ENCODE measurements around the gene SRGAP3. TPM values are rescaled to one million over a fixed set of nuclear protein-coding genes. Genes with fewer than 3 reads are reported as not detected.

Gene SRGAP3
- total RNA-seq, 1 donor from 2014 or later: 89.5 TPM

GRCh38 chr3:8984081-8984480, 265.4 kb downstream of the SRGAP3 start:
- DNase-seq: no peak

- no peak for DNase-seq
These were observed 265.9 kb downstream of the SRGAP3 start for GRCh38 chr3:8983591-8983990.

- no peak for DNase-seq
These were observed 266.4 kb downstream of the SRGAP3 start for GRCh38 chr3:8983026-8983425.

- DNase-seq: peak; percentile 38
These were observed 266.9 kb downstream of the SRGAP3 start for GRCh38 chr3:8982509-8982908.

GRCh38 chr3:8981700-8982099, 267.7 kb downstream of the SRGAP3 start:
- DNase-seq: no peak

- DNase-seq: no peak
These were observed 268.1 kb downstream of the SRGAP3 start for GRCh38 chr3:8981296-8981695.

GRCh38 chr3:8980756-8981257, 268.6 kb downstream of the SRGAP3 start:
- no peak for DNase-seq

GRCh38 chr3:8979262-8979661, 270.2 kb downstream of the SRGAP3 start:
- no peak for DNase-seq

- no peak for DNase-seq
These were observed 270.9 kb downstream of the SRGAP3 start for GRCh38 chr3:8978551-8978950.

GRCh38 chr3:8976540-8977182, 272.8 kb downstream of the SRGAP3 start:
- no peak for DNase-seq

- no peak for DNase-seq
These were observed 274.1 kb downstream of the SRGAP3 start for GRCh38 chr3:8975081-8976020.

- DNase-seq: no peak
These were observed 275.0 kb downstream of the SRGAP3 start for GRCh38 chr3:8974458-8974857.

- DNase-seq: no peak
These were observed 276.8 kb downstream of the SRGAP3 start for GRCh38 chr3:8972639-8973038.

GRCh38 chr3:8970971-8971589, 278.4 kb downstream of the SRGAP3 start:
- DNase-seq: peak; percentile 37

GRCh38 chr3:8969241-8969640, 280.2 kb downstream of the SRGAP3 start:
- DNase-seq: no peak

GRCh38 chr3:8968375-8968882, 281.0 kb downstream of the SRGAP3 start:
- no peak for DNase-seq

- no peak for DNase-seq
These were observed 281.9 kb downstream of the SRGAP3 start for GRCh38 chr3:8967553-8967952.

GRCh38 chr3:8966820-8967348, 282.6 kb downstream of the SRGAP3 start:
- no peak for DNase-seq

GRCh38 chr3:8966150-8966819, 283.2 kb downstream of the SRGAP3 start:
- no peak for DNase-seq

- DNase-seq: no peak
These were observed 284.7 kb downstream of the SRGAP3 start for GRCh38 chr3:8964436-8965370.
